SK-N-MC (cell line): ENCODE results near the gene SRSF2.

Experiments
- EZH2 ChIP-seq: fragments of 200-600 bp; sonication (generic); IDR thresholded peaks from one replicate; pipeline ENCODE4 v1.6.1; 2017; ENCODE audit warnings: antibody characterized with exemption
- FOXP2 ChIP-seq: optimal IDR thresholded peaks from 2 replicates; pipeline ENCODE3; 2011; ENCODE audit warnings: mild to moderate bottlenecking, moderate library complexity; ENCODE audit not compliant: insufficient read depth; ENCODE audit errors: extremely low read length, control extremely low read depth
- POLR2AphosphoS5 ChIP-seq: IDR thresholded peaks from 2 replicates; pipeline ENCODE4 v1.6.1; 2012; ENCODE audit warnings: mild to moderate bottlenecking, low read depth, low read length, borderline replicate concordance

GRCh38 chr17:76727745-76728456, 9.2 kb downstream of the SRSF2 start:
- TF ChIP-seq EZH2 = no peak
- no peak for TF ChIP-seq POLR2AphosphoS5
- no peak for TF ChIP-seq FOXP2
